Right atrium auricular region (tissue), 2 donors: Measurements from ENCODE around the gene PRSS50. TPM values are rescaled to one million over a fixed set of nuclear protein-coding genes. Genes with fewer than 3 reads are reported as not detected.
"Not testable (repeated sequence)": the region's sequence is repeated elsewhere in the genome, so short reads cannot be mapped to it uniquely, and the experiment has no call there.

Experiments used
- DNase-seq: peaks from one replicate; pipeline ENCODE4 v3.0.0-alpha.2; 2019; ENCODE audit warnings: low spot score
- H3K27ac ChIP-seq, 2 donors: fragments of 200-600 bp; sonication (generic); 1 replicate in 1 of 2; 2 replicates in 1 of 2; pipeline ENCODE4 v1.5.1; 2016 to 2019
- H3K27me3 ChIP-seq, 2 donors: fragments of 200-600 bp; sonication (generic); one replicate each; pipeline versions ENCODE4 v1.5.1 to v1.6.0; 2017 to 2019
- H3K36me3 ChIP-seq: fragments of 200-600 bp; sonication (generic); one replicate; pipeline ENCODE4 v1.5.1; 2016
- H3K4me1 ChIP-seq, 2 donors: fragments of 200-600 bp; sonication (generic); one replicate each; pipeline versions ENCODE4 v1.5.1 to v1.6.0; 2017 to 2019
- H3K4me3 ChIP-seq, 2 donors: fragments of 200-600 bp; sonication (generic); 1 replicate in 1 of 2; 2 replicates in 1 of 2; pipeline ENCODE4 v1.5.1; 2017 to 2019; ENCODE audit warnings: mild to moderate bottlenecking in 1 of 2, moderate library complexity in 1 of 2
- H3K9me3 ChIP-seq, 2 donors: fragments of 200-600 bp; sonication (generic); one replicate each; pipeline ENCODE4 v1.5.1; 2019
- total RNA-seq, 2 donors: library from RNA; depleted of rRNA; stranded (reverse); fragments of >200 nt; gene quantifications; one replicate each; pipeline ENCODE4 v1.1.0, GENCODE V29; 2016
- TF ChIP-seq, protein P1 (sequence below), 2 donors: fragments of 200-600 bp; sonication (generic); IDR thresholded peaks; one replicate each; pipeline ENCODE4 v1.5.1; 2019; ENCODE audit warnings: antibody characterized with exemption in 2 of 2

The PRSS50 gene
- total RNA-seq, 2 donors from 2014 or later, result 0.12 TPM; not detected in 1

DNA sequence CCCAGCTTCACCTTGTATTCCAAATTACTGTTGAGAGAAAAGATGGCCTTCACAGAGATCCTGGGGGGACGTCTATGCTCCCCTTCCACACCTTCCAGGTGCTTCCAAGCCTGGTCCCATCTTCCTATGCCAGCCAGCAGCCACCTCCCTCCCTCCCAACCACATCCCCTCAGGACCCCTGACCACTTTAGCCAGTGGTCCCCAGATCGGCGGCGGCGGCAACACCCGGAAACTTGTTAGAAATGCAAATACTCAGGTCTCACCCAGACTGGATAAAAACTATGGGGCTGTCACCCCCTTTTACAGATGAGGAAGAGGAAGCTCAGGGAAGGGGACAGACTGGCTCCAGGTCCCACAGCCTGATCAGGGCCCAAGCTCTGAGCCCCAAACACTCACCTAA, 38.0 kb upstream of the PRSS50 start:
- TF ChIP-seq, protein P1, sequence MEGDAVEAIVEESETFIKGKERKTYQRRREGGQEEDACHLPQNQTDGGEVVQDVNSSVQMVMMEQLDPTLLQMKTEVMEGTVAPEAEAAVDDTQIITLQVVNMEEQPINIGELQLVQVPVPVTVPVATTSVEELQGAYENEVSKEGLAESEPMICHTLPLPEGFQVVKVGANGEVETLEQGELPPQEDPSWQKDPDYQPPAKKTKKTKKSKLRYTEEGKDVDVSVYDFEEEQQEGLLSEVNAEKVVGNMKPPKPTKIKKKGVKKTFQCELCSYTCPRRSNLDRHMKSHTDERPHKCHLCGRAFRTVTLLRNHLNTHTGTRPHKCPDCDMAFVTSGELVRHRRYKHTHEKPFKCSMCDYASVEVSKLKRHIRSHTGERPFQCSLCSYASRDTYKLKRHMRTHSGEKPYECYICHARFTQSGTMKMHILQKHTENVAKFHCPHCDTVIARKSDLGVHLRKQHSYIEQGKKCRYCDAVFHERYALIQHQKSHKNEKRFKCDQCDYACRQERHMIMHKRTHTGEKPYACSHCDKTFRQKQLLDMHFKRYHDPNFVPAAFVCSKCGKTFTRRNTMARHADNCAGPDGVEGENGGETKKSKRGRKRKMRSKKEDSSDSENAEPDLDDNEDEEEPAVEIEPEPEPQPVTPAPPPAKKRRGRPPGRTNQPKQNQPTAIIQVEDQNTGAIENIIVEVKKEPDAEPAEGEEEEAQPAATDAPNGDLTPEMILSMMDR (IDR thresholded peaks at IDR 0.05), result no peak
- no peak for DNase-seq
- H3K9me3 ChIP-seq, result no peaks in the 10 kb centered on the region
- no peaks in the 10 kb centered on the region for H3K4me1 ChIP-seq
- H3K36me3 ChIP-seq, result no peaks in the 10 kb centered on the region
- no peak overlapping the region for H3K4me3 ChIP-seq
- H3K27ac ChIP-seq, result no peak overlapping the region
- H3K27me3 ChIP-seq, result no peaks in the 10 kb centered on the region

DNA sequence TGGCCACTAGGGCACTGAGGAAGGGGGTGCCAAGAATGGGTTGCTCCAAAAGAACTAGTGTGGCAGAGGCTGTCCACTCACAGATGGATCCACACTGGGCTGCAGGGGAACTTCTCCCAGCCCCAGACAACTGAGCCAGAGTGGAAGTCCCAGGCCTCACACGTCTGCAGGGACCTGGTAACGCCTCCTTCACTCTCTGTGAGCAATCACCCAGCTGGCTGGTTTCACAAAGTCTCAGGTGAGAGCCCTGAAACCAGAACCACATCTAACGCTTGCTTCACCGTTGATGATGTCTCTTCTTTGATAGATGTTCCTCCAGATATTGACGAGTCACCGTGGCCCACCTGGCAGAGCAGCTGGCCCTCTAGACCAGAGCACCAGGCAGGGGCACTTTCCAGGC, 35.5 kb upstream of the PRSS50 start:
- not testable (repeated sequence) for DNase-seq, H3K4me1 ChIP-seq, H3K27ac ChIP-seq, H3K36me3 ChIP-seq, H3K9me3 ChIP-seq, H3K4me3 ChIP-seq, H3K27me3 ChIP-seq

DNA sequence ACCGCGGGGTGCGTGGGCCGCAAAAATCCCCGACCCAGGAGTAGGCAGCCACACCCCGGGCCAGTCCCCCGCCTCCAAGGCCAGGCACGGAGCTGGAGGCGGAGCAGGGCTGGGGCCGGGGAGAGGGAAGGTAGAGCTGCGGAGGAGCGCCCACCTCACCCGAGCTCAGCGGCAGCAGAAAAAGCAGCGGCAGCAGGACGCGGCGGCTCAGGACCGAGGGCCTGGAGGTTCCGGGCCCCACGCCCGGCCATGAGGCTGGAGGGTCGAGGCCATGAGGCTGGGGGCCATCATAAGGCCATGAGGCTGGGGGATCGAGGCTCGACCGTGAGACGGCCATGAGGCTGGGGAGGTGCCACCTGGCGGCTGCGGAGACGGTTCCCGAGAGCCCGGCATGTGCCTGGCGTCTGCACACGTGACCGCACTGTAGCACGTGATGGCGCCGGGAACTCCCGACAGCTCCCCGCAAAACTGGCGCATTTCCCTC, 32.9 kb upstream of the PRSS50 start:
- DNase-seq, result no peak
- H3K4me1 ChIP-seq, result no peaks in the 10 kb centered on the region
- H3K27me3 ChIP-seq, result no peaks in the 10 kb centered on the region
- no peaks in the 10 kb centered on the region for H3K36me3 ChIP-seq
- H3K9me3 ChIP-seq, result no peaks in the 10 kb centered on the region
- H3K4me3 ChIP-seq, result no peak overlapping the region
- TF ChIP-seq, protein P1 (IDR thresholded peaks at IDR 0.05), result no peak
- H3K27ac ChIP-seq, result no peak overlapping the region

DNA sequence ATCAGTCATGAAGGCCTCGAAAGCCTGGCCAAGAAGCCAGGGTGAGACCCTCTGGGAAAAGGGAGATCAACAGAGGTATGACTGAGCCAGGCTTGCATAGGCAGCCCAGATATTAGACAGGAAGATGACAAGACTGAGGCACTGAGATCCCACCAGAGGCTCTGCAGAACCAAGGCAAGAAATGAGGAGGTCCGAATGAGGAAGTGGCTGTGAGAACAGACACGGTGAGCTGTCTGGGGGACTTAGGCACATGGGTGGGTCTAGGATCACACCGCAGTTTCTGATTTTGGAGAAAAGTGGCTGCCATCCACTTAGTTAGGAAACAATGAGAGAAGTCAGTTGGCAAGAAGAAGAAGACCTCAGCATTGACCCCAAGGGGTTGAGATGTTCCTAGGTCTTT, 31.5 kb upstream of the PRSS50 start:
- TF ChIP-seq, protein P1 (IDR thresholded peaks at IDR 0.05), result no peak
- DNase-seq, result no peak
- Histone ChIP-seq H3K9me3 (no peaks in the 10 kb centered on the region), H3K27ac (no peak overlapping the region), H3K36me3 (no peaks in the 10 kb centered on the region), H3K4me1 (no peaks in the 10 kb centered on the region), H3K4me3 (no peak overlapping the region), H3K27me3 (no peaks in the 10 kb centered on the region)

DNA sequence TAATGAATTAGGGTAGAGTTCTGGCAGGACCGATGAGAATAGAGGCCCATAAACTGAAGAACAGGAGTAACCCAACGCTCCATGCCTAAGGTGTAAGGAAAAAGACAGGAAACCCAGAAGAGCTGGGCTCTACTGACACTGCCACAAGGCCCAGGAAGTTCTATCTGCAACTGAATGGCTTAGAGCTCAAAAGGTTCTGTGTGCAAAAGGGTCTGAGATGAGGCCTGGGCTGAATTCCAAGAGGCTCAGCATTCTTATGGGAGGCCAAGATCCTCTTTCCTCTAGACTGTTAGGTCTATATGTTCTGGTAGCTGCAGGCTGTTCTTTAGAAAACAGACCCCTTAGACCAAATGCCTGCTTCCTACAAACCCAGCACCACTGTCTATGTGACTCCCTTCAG, 30.5 kb upstream of the PRSS50 start:
- H3K4me1 ChIP-seq, result no peaks in the 10 kb centered on the region
- no peak for DNase-seq
- H3K4me3 ChIP-seq, result no peak overlapping the region
- TF ChIP-seq, protein P1 (IDR thresholded peaks at IDR 0.05), result no peak
- H3K9me3 ChIP-seq, result no peaks in the 10 kb centered on the region
- no peak overlapping the region for H3K27ac ChIP-seq
- no peaks in the 10 kb centered on the region for H3K27me3 ChIP-seq
- H3K36me3 ChIP-seq, result no peaks in the 10 kb centered on the region

DNA sequence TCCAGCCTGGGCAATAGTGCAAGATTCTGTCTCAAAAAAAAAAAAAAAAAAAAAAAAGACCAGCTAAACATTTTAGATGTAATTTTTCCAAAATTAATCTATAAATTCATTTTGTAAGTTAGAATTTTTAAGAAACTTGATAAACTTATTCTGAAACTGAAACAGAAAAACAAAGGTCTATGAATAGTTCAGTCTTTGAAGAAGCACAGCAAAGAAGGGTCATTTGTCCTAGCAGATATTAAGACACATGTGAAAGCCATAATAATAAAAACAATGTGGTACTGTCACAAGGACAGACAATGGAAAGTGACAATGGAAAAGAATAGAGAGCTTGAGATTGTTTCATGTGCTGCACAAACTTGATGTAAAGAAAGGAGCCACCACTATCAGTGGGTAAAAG, 29.0 kb upstream of the PRSS50 start:
- no peak overlapping the region for H3K27ac ChIP-seq
- no peak for DNase-seq
- no peaks in the 10 kb centered on the region for H3K36me3 ChIP-seq
- no peaks in the 10 kb centered on the region for H3K9me3 ChIP-seq
- H3K27me3 ChIP-seq, result no peaks in the 10 kb centered on the region
- H3K4me1 ChIP-seq, result no peaks in the 10 kb centered on the region
- no peak overlapping the region for H3K4me3 ChIP-seq
- TF ChIP-seq, protein P1 (IDR thresholded peaks at IDR 0.05), result no peak
